HepG2 (cell line): Measurements from ENCODE around the gene FBF1. TPM values are rescaled to one million over a fixed set of nuclear protein-coding genes. Genes with fewer than 3 reads are reported as not detected.

Source experiments
- BCLAF1 ChIP-seq: fragments of 450-650 bp; IDR thresholded peaks from 2 replicates; pipeline ENCODE4 v1.6.1; 2017; ENCODE audit warnings: mild to moderate bottlenecking
- HMGXB3 ChIP-seq: sonication (generic); formaldehyde crosslinking; IDR thresholded peaks from 2 replicates; pipeline ENCODE4 v1.4.0; 2020; ENCODE audit warnings: missing genetic modification reagents, borderline replicate concordance
- NCOA1 ChIP-seq: sonication (generic); formaldehyde crosslinking; IDR thresholded peaks from 2 replicates; pipeline ENCODE4 v1.9.0; 2021; ENCODE audit warnings: missing genetic modification reagents
- SKI ChIP-seq: fragments of 450-650 bp; IDR thresholded peaks from one replicate; pipeline ENCODE4 v1.6.1; 2018; ENCODE audit warnings: mild to moderate bottlenecking; ENCODE audit not compliant: partially characterized antibody
- SNAPC4 ChIP-seq: sonication (generic); formaldehyde crosslinking; IDR thresholded peaks from 2 replicates; pipeline ENCODE4 v1.4.0; 2020; ENCODE audit warnings: mild to moderate bottlenecking, missing genetic modification reagents
- SP1 ChIP-seq, 2 experiments: fragments of 450-650 bp in 1 of 2; sonication (generic) in 1 of 2; formaldehyde crosslinking in 1 of 2; IDR thresholded peaks; 2 replicates each; pipeline versions ENCODE4 v1.4.0 to v1.6.1; 2016 to 2020; ENCODE audit warnings: missing genetic modification reagents in 1 of 2
- SRSF1 ChIP-seq: fragments of 200-400 bp; formaldehyde crosslinking; optimal IDR thresholded peaks from 2 replicates; pipeline ENCODE3; 2017; ENCODE audit warnings: mild to moderate bottlenecking, low read depth, low read length, moderate library complexity
- ZKSCAN5 ChIP-seq: sonication (generic); formaldehyde crosslinking; IDR thresholded peaks from 2 replicates; pipeline ENCODE4 v1.5.1; 2020; ENCODE audit warnings: mild to moderate bottlenecking, missing genetic modification reagents
- ZNF609 ChIP-seq: sonication (generic); formaldehyde crosslinking; IDR thresholded peaks from 2 replicates; pipeline ENCODE4 v1.4.0; 2020; ENCODE audit warnings: mild to moderate bottlenecking, missing genetic modification reagents, borderline replicate concordance
- polyA plus RNA-seq, 8 experiments: library from polyadenylated mRNA; depleted of rRNA in 3 of 8; stranded (reverse) in 7 of 8; unstranded in 1 of 8; fragments of >200 nt; fragmentation: Illumina TruSeq in 4 of 8; extraction: Trizol in 4 of 8; gene quantifications; 2 replicates each; pipeline versions ENCODE4 v1.2.1 to v1.2.3, GENCODE V29; 2011 to 2016; ENCODE audit warnings: low read depth in 4 of 8, missing spikeins in 1 of 8, mixed read lengths in 1 of 8; ENCODE audit not compliant: insufficient read depth in 1 of 8
- total RNA-seq, 5 experiments: library from RNA; depleted of rRNA; stranded (reverse); fragments of >200 nt; fragmentation: Illumina TruSeq; extraction: Trizol; gene quantifications; 2 replicates each; pipeline ENCODE4 v1.2.3, GENCODE V29; 2016; ENCODE audit warnings: low read depth in 1 of 5

Gene FBF1
- total and polyA plus RNA-seq, 2 of the 13 experiments (the other 11 are each of a cell fraction or from before 2014, with no cell fraction given) = 2.4 to 8.1 TPM

GRCh38 chr17:75869282-75870141, 71.3 kb downstream of the FBF1 start (continued):
- TF ChIP-seq BCLAF1 (no peak), SNAPC4 (CRISPR knock-in tag) (no peak; the same call in 1 of the 2 replicates), ZKSCAN5 (no peak), ZNF609 (CRISPR knock-in tag) (peak; percentile 77; the same call in 1 of the 2 replicates), SRSF1 (peak; percentile 19), SP1 (IDR thresholded peaks at IDR 0.05) (no peak), SP1 (CRISPR knock-in tag; IDR thresholded peaks at IDR 0.05) (peak; percentile 50; the same call in 1 of the 2 replicates), NCOA1 (CRISPR knock-in tag) (no peak), HMGXB3 (CRISPR knock-in tag) (no peak), SKI (peak; percentile 61)
